Nephron (organoid): ENCODE results near the gene COL6A1.

Experiments used
- H3K27ac Mint-ChIP-seq, 3 experiments: 2 replicates each; pipeline ENCODE4 v1.8.0; 2020; ENCODE audit warnings: mixed read lengths in 3 of 3, mild to moderate bottlenecking in 2 of 3, moderate library complexity in 1 of 3
- H3K27me3 Mint-ChIP-seq: 2 replicates; pipeline ENCODE4 v1.8.0; 2021; ENCODE audit warnings: low read depth, mild to moderate bottlenecking, moderate library complexity, mixed read lengths
- H3K36me3 Mint-ChIP-seq: 2 replicates; pipeline ENCODE4 v1.8.0; 2020; ENCODE audit warnings: low read depth, mixed read lengths
- H3K4me1 Mint-ChIP-seq: 2 replicates; pipeline ENCODE4 v1.8.0; 2020; ENCODE audit warnings: mixed read lengths
- H3K4me3 Mint-ChIP-seq, 3 experiments: 2 replicates each; pipeline ENCODE4 v1.8.0; 2020; ENCODE audit warnings: mild to moderate bottlenecking in 3 of 3, mixed read lengths in 3 of 3, moderate library complexity in 2 of 3
- H3K9me3 Mint-ChIP-seq: 2 replicates; pipeline ENCODE4 v1.8.0; 2020; ENCODE audit warnings: mixed read lengths
- CTCF ChIP-seq, 3 experiments: fragments of 200-600 bp; sonication (generic); IDR thresholded peaks; one replicate each; pipeline ENCODE4 v1.5.0; 2021; ENCODE audit warnings: antibody characterized with exemption in 3 of 3; ENCODE audit not compliant: unreplicated experiment in 3 of 3

COL6A1 gene

GRCh38 chr21:45944601-45945000 lies 37.0 kb upstream of the COL6A1 start:
- no peak for TF ChIP-seq CTCF (IDR thresholded peaks at IDR 0.05; ENCODE audit: unreplicated experiment in 3 of 3)
- Mint-ChIP-seq H3K4me1 (peaks cover 17% of the 10 kb centered on the region), H3K36me3 (no peaks in the 10 kb centered on the region), H3K27me3 (peaks cover 7% of the 10 kb centered on the region), H3K4me3 (no peak overlapping the region), H3K27ac (no peak overlapping the region), H3K9me3 (no peaks in the 10 kb centered on the region)

- no peaks in the 10 kb centered on the region for H3K9me3 Mint-ChIP-seq
- no peak overlapping the region for H3K27ac Mint-ChIP-seq
- H3K27me3 Mint-ChIP-seq, result peaks cover 7% of the 10 kb centered on the region
- TF ChIP-seq CTCF (IDR thresholded peaks at IDR 0.05; ENCODE audit: unreplicated experiment in 3 of 3), result no peak
- no peaks in the 10 kb centered on the region for H3K36me3 Mint-ChIP-seq
- peaks cover 17% of the 10 kb centered on the region for H3K4me1 Mint-ChIP-seq
- H3K4me3 Mint-ChIP-seq, result no peak overlapping the region
These were observed 36.3 kb upstream of the COL6A1 start for GRCh38 chr21:45945066-45945867.

- no peaks in the 10 kb centered on the region for H3K36me3 Mint-ChIP-seq
- no peak overlapping the region for H3K27ac Mint-ChIP-seq
- no peak overlapping the region for H3K4me3 Mint-ChIP-seq
- no peaks in the 10 kb centered on the region for H3K9me3 Mint-ChIP-seq
- no peak for TF ChIP-seq CTCF (IDR thresholded peaks at IDR 0.05; ENCODE audit: unreplicated experiment in 3 of 3)
- H3K4me1 Mint-ChIP-seq, result peaks cover 20% of the 10 kb centered on the region
- H3K27me3 Mint-ChIP-seq, result peaks cover 7% of the 10 kb centered on the region
These were observed 35.7 kb upstream of the COL6A1 start for GRCh38 chr21:45945868-45946210.

GRCh38 chr21:45947296-45947695 lies 34.3 kb upstream of the COL6A1 start:
- Mint-ChIP-seq H3K27ac (no peak overlapping the region), H3K27me3 (peaks cover 7% of the 10 kb centered on the region), H3K36me3 (no peaks in the 10 kb centered on the region), H3K4me1 (peaks cover 19% of the 10 kb centered on the region), H3K9me3 (no peaks in the 10 kb centered on the region), H3K4me3 (no peak overlapping the region)
- no peak for TF ChIP-seq CTCF (IDR thresholded peaks at IDR 0.05; ENCODE audit: unreplicated experiment in 3 of 3)

- no peaks in the 10 kb centered on the region for H3K36me3 Mint-ChIP-seq
- H3K4me3 Mint-ChIP-seq, result no peak overlapping the region
- peaks cover 18% of the 10 kb centered on the region for H3K4me1 Mint-ChIP-seq
- TF ChIP-seq CTCF (IDR thresholded peaks at IDR 0.05; ENCODE audit: unreplicated experiment in 3 of 3), result no peak
- no peaks in the 10 kb centered on the region for H3K9me3 Mint-ChIP-seq
- peaks cover 7% of the 10 kb centered on the region for H3K27me3 Mint-ChIP-seq
- no peak overlapping the region for H3K27ac Mint-ChIP-seq
These were observed 33.8 kb upstream of the COL6A1 start for GRCh38 chr21:45947716-45948255.
